GM23248 (cell line): ENCODE measurements around the gene SEMA6A. TPM values are rescaled to one million over a fixed set of nuclear protein-coding genes. Genes with fewer than 3 reads are reported as not detected.

Experiments used
- DNase-seq: peaks from one replicate; pipeline ENCODE4 v3.0.0-alpha.2; 2015
- H2AFZ ChIP-seq: fragments of 200-600 bp; sonication (generic); 2 replicates; pipeline ENCODE4 v1.6.1; 2016; ENCODE audit warnings: antibody characterized with exemption
- H3F3A ChIP-seq: fragments of 200-600 bp; sonication (generic); 2 replicates; pipeline ENCODE4 v1.6.1; 2016; ENCODE audit warnings: mild to moderate bottlenecking, antibody characterized with exemption, mixed run types; ENCODE audit not compliant: insufficient read depth
- H3K27ac ChIP-seq: fragments of 200-600 bp; sonication (generic); 2 replicates; pipeline ENCODE4 v1.5.1; 2016; ENCODE audit warnings: mild to moderate bottlenecking
- H3K27me3 ChIP-seq: fragments of 200-600 bp; sonication (generic); replicated peaks from 2 replicates; pipeline ENCODE4 v1.6.1; 2016; ENCODE audit warnings: mild to moderate bottlenecking; ENCODE audit not compliant: insufficient read depth
- H3K36me3 ChIP-seq: fragments of 200-600 bp; sonication (generic); 2 replicates; pipeline ENCODE4 v1.6.1; 2016; ENCODE audit warnings: low read depth, mild to moderate bottlenecking
- H3K4me1 ChIP-seq: fragments of 200-600 bp; sonication (generic); 2 replicates; pipeline ENCODE4 v1.6.1; 2016; ENCODE audit warnings: mild to moderate bottlenecking; ENCODE audit not compliant: insufficient read depth
- H3K4me2 ChIP-seq: fragments of 200-600 bp; sonication (generic); one replicate; pipeline ENCODE4 v1.6.1; 2016; ENCODE audit warnings: mild to moderate bottlenecking; ENCODE audit not compliant: unreplicated experiment
- H3K4me3 ChIP-seq: fragments of 200-600 bp; sonication (generic); 2 replicates; pipeline ENCODE4 v1.5.1; 2016; ENCODE audit warnings: mild to moderate bottlenecking
- H3K79me2 ChIP-seq: fragments of 200-600 bp; sonication (generic); 2 replicates; pipeline ENCODE4 v1.6.1; 2016; ENCODE audit warnings: mild to moderate bottlenecking; ENCODE audit not compliant: insufficient read depth
- H3K9ac ChIP-seq: fragments of 200-600 bp; sonication (generic); 2 replicates; pipeline ENCODE4 v1.6.1; 2016; ENCODE audit warnings: mild to moderate bottlenecking
- H3K9me2 ChIP-seq: fragments of 200-600 bp; sonication (generic); 2 replicates; pipeline ENCODE4 v1.6.1; 2016; ENCODE audit warnings: mixed run types, mild to moderate bottlenecking, moderate library complexity; ENCODE audit not compliant: insufficient read depth
- H3K9me3 ChIP-seq: fragments of 200-600 bp; sonication (generic); one replicate; pipeline ENCODE4 v1.6.1; 2017; ENCODE audit warnings: low read depth
- H4K20me1 ChIP-seq: fragments of 200-600 bp; sonication (generic); 2 replicates; pipeline ENCODE4 v1.6.0; 2016; ENCODE audit not compliant: insufficient read depth
- EZH2 ChIP-seq: fragments of 200-600 bp; sonication (generic); IDR thresholded peaks from 2 replicates; pipeline ENCODE4 v1.6.1; 2018; ENCODE audit warnings: antibody characterized with exemption, mild to moderate bottlenecking; ENCODE audit not compliant: insufficient read depth, poor library complexity, severe bottlenecking
- EZH2phosphoT487 ChIP-seq: fragments of 200-600 bp; sonication (generic); IDR thresholded peaks from 2 replicates; pipeline ENCODE4 v1.6.1; 2018; ENCODE audit warnings: antibody characterized with exemption, moderate library complexity, mild to moderate bottlenecking, low read depth; ENCODE audit not compliant: insufficient read depth
- WGBS, 2 experiments: methylation state at CpG; one replicate each; pipeline ENCODE4 v1.1.6; 2015 to 2017; ENCODE audit warnings: low lambda C conversion rate in 2 of 2, low coverage in 1 of 2; ENCODE audit errors: missing lambda C conversion rate in 2 of 2; 5-methylcytosine and 5-hydroxymethylcytosine counted together
- in situ Hi-C: fragments of 300-500 bp; cut with MboI; formaldehyde crosslinking; loops from 2 replicates; pipeline ENCODE4 v1.15.0; 2020
- polyA plus RNA-seq: library from polyadenylated mRNA; unstranded; fragments of >200 nt; fragmentation: Nextera tagmentation; extraction: Ambion mirVana; gene quantifications from 2 replicates; pipeline ENCODE4 v1.2.1, GENCODE V29; 2016
- total RNA-seq: library from RNA; depleted of rRNA; stranded (reverse); fragments of >200 nt; shearing (Covaris generic); gene quantifications from 2 replicates; pipeline ENCODE4 v1.2.3, GENCODE V29; 2014

SEMA6A gene
- total and polyA plus RNA-seq, 2 experiments from 2014 or later = under 0.01 to 0.79 TPM

- in situ Hi-C loops = no loop called here
These were observed 77.0 kb downstream of the SEMA6A start for GRCh38 chr5:116497631-116498030.

GRCh38 chr5:116495786-116496357, 78.8 kb downstream of the SEMA6A start:
- Histone ChIP-seq H3K4me3 (no peak overlapping the region), H3K27me3 (no peaks in the 10 kb centered on the region; the same call in 1 of the 2 replicates), H4K20me1 (no peaks in the 10 kb centered on the region), H3F3A (peaks cover 11% of the 10 kb centered on the region), H3K9ac (no peak overlapping the region), H2AFZ (no peak overlapping the region), H3K9me2 (no peaks in the 10 kb centered on the region), H3K27ac (no peak overlapping the region), H3K36me3 (no peaks in the 10 kb centered on the region), H3K9me3 (no peaks in the 10 kb centered on the region), H3K4me1 (peaks cover 11% of the 10 kb centered on the region), H3K4me2 (no peak overlapping the region), H3K79me2 (no peaks in the 10 kb centered on the region)
- no peak for DNase-seq
- in situ Hi-C loops = no loop called here
- TF ChIP-seq EZH2 = no peak
- TF ChIP-seq EZH2phosphoT487 = no peak
- WGBS, 2 experiments = 92% methylated on average over 9 of the region's 9 CpGs

More at GRCh38 chr5:116497631-116498030, 77.0 kb downstream of the SEMA6A start:
- Histone ChIP-seq H3K9ac (no peak overlapping the region), H3K4me2 (no peak overlapping the region), H2AFZ (no peak overlapping the region), H3K36me3 (no peaks in the 10 kb centered on the region), H3K9me3 (no peaks in the 10 kb centered on the region), H3K9me2 (no peaks in the 10 kb centered on the region), H3F3A (no peaks in the 10 kb centered on the region), H3K27me3 (no peaks in the 10 kb centered on the region; the same call in 1 of the 2 replicates), H3K27ac (no peak overlapping the region), H4K20me1 (no peaks in the 10 kb centered on the region), H3K79me2 (no peaks in the 10 kb centered on the region), H3K4me3 (no peak overlapping the region), H3K4me1 (no peaks in the 10 kb centered on the region)
- no peak for TF ChIP-seq EZH2phosphoT487
- TF ChIP-seq EZH2 = no peak
- DNase-seq = no peak
- 95 to 98% methylated on average over 5 of the region's 5 CpGs for WGBS, 2 experiments

GRCh38 chr5:116494784-116495450, 79.7 kb downstream of the SEMA6A start:
- Histone ChIP-seq H3K4me2 (no peak overlapping the region), H3K4me3 (no peak overlapping the region), H3K9me2 (no peaks in the 10 kb centered on the region), H4K20me1 (no peaks in the 10 kb centered on the region), H3K9ac (no peak overlapping the region), H2AFZ (no peak overlapping the region), H3K36me3 (no peaks in the 10 kb centered on the region), H3K4me1 (peaks cover 11% of the 10 kb centered on the region), H3K79me2 (no peaks in the 10 kb centered on the region), H3K9me3 (no peaks in the 10 kb centered on the region), H3K27ac (no peak overlapping the region), H3F3A (peaks cover 11% of the 10 kb centered on the region), H3K27me3 (no peaks in the 10 kb centered on the region; the same call in 1 of the 2 replicates)
- DNase-seq = no peak
- TF ChIP-seq EZH2phosphoT487 (no peak), EZH2 (no peak)
- in situ Hi-C loops = no loop called here
- 67 to 70% methylated on average over 6 of the region's 6 CpGs for WGBS, 2 experiments

- Histone ChIP-seq H4K20me1 (no peaks in the 10 kb centered on the region), H3K9me2 (no peaks in the 10 kb centered on the region), H3K4me3 (no peak overlapping the region), H3K9ac (no peak overlapping the region), H3K27ac (no peak overlapping the region), H3K79me2 (no peaks in the 10 kb centered on the region), H3K4me2 (no peak overlapping the region), H3K9me3 (no peaks in the 10 kb centered on the region), H3K36me3 (no peaks in the 10 kb centered on the region), H3K27me3 (no peaks in the 10 kb centered on the region; the same call in 1 of the 2 replicates), H3F3A (peaks cover 11% of the 10 kb centered on the region), H3K4me1 (peaks cover 11% of the 10 kb centered on the region), H2AFZ (no peak overlapping the region)
- 82 to 83% methylated on average over 3 of the region's 3 CpGs for WGBS, 2 experiments
- no peak for DNase-seq
- in situ Hi-C loops = no loop called here
- TF ChIP-seq EZH2phosphoT487 = no peak
- no peak for TF ChIP-seq EZH2
These were observed 81.8 kb downstream of the SEMA6A start for GRCh38 chr5:116492776-116493175.
